GM23338 (cell line): ENCODE measurements around the gene AFF2. TPM values are rescaled to one million over a fixed set of nuclear protein-coding genes. Genes with fewer than 3 reads are reported as not detected.

Source experiments
- ATAC-seq: fragments of 200-7000 bp; cut with Tn5 transposase; 3 replicates; pipeline ENCODE4 v1.9.1; 2020
- DNase-seq: peaks from one replicate; pipeline ENCODE4 v3.0.0-alpha.2; 2015; ENCODE audit warnings: low spot score
- H2AFZ ChIP-seq: fragments of 200-600 bp; sonication (generic); 2 replicates; pipeline ENCODE4 v1.8.0; 2016; ENCODE audit warnings: antibody characterized with exemption, mild to moderate bottlenecking, moderate library complexity
- H3F3A ChIP-seq: fragments of 200-600 bp; sonication (generic); replicated peaks from 2 replicates; pipeline ENCODE4 v1.8.0; 2017; ENCODE audit warnings: antibody characterized with exemption, mixed run types, low read depth
- H3K27ac ChIP-seq: fragments of 200-600 bp; sonication (generic); 2 replicates; pipeline ENCODE4 v1.6.1; 2016; ENCODE audit warnings: low read depth
- H3K27me3 ChIP-seq: fragments of 200-600 bp; sonication (generic); 2 replicates; pipeline ENCODE4 v1.8.0; 2016; ENCODE audit warnings: mild to moderate bottlenecking, mixed run types, moderate library complexity; ENCODE audit not compliant: insufficient read depth
- H3K36me3 ChIP-seq: fragments of 200-600 bp; sonication (generic); 2 replicates; pipeline ENCODE4 v1.8.0; 2016; ENCODE audit warnings: mild to moderate bottlenecking; ENCODE audit not compliant: insufficient read depth
- H3K4me1 ChIP-seq: fragments of 200-600 bp; sonication (generic); 2 replicates; pipeline ENCODE4 v1.8.0; 2016; ENCODE audit warnings: mild to moderate bottlenecking, moderate library complexity; ENCODE audit not compliant: insufficient read depth
- H3K4me2 ChIP-seq: fragments of 200-600 bp; sonication (generic); 2 replicates; pipeline ENCODE4 v1.7.1; 2017; ENCODE audit warnings: mixed run types
- H3K4me3 ChIP-seq: fragments of 200-600 bp; sonication (generic); 2 replicates; pipeline ENCODE4 v1.6.1; 2016; ENCODE audit warnings: mixed run types
- H3K79me2 ChIP-seq: fragments of 200-600 bp; sonication (generic); replicated peaks from 2 replicates; pipeline ENCODE4 v1.8.0; 2017; ENCODE audit warnings: mild to moderate bottlenecking; ENCODE audit not compliant: insufficient read depth
- H3K9me2 ChIP-seq: fragments of 200-600 bp; sonication (generic); 2 replicates; pipeline ENCODE4 v1.8.0; 2017; ENCODE audit not compliant: insufficient read depth
- H4K20me1 ChIP-seq: fragments of 200-600 bp; sonication (generic); replicated peaks from 2 replicates; pipeline ENCODE4 v1.8.0; 2017; ENCODE audit warnings: mild to moderate bottlenecking; ENCODE audit not compliant: insufficient read depth
- H3K27ac Mint-ChIP-seq: 2 replicates; pipeline ENCODE4 v1.8.0; 2020; ENCODE audit warnings: inconsistent platforms, mild to moderate bottlenecking, moderate library complexity, mixed read lengths
- H3K27me3 Mint-ChIP-seq: 3 replicates; pipeline ENCODE4 v1.8.0; 2022; ENCODE audit warnings: low read depth, mild to moderate bottlenecking, moderate library complexity, mixed read lengths, inconsistent platforms; ENCODE audit not compliant: insufficient read depth, poor library complexity
- H3K36me3 Mint-ChIP-seq: 3 replicates; pipeline ENCODE4 v1.8.0; 2021; ENCODE audit warnings: low read depth, mild to moderate bottlenecking, inconsistent platforms, moderate library complexity, mixed read lengths
- H3K4me1 Mint-ChIP-seq: 3 replicates; pipeline ENCODE4 v1.8.0; 2020; ENCODE audit warnings: mild to moderate bottlenecking, inconsistent platforms, mixed read lengths
- H3K4me3 Mint-ChIP-seq: 3 replicates; pipeline ENCODE4 v1.8.0; 2021; ENCODE audit warnings: moderate library complexity, mild to moderate bottlenecking, inconsistent platforms, mixed read lengths
- H3K9me3 Mint-ChIP-seq: 3 replicates; pipeline ENCODE4 v1.8.0; 2020; ENCODE audit warnings: moderate library complexity, mild to moderate bottlenecking, inconsistent platforms, mixed read lengths
- CREB1 ChIP-seq: fragments of 250-450 bp; sonication (Bioruptor Pico); IDR thresholded peaks from 2 replicates; pipeline ENCODE4 v1.5.0; 2020; ENCODE audit warnings: low read depth, mild to moderate bottlenecking, moderate library complexity
- CTCF ChIP-seq, 2 experiments: fragments of 200-600 bp in 1 of 2; sonication (generic) in 1 of 2; conservative IDR thresholded peaks; 2 replicates each; pipeline versions ENCODE4 v1.5.1 to v1.6.1; 2016 to 2017; ENCODE audit warnings: antibody characterized with exemption in 2 of 2, low read depth in 2 of 2, mild to moderate bottlenecking in 2 of 2, moderate library complexity in 1 of 2
- EZH2 ChIP-seq: fragments of 200-600 bp; sonication (generic); IDR thresholded peaks from one replicate; pipeline ENCODE4 v1.8.0; 2017; ENCODE audit warnings: antibody characterized with exemption, mild to moderate bottlenecking, low read depth; ENCODE audit not compliant: unreplicated experiment
- JUNB ChIP-seq: IDR thresholded peaks from one replicate; pipeline ENCODE4 v1.6.1; 2016; ENCODE audit warnings: antibody characterized with exemption; ENCODE audit not compliant: unreplicated experiment
- NANOG ChIP-seq: IDR thresholded peaks from 2 replicates; pipeline ENCODE4 v1.6.1; 2016; ENCODE audit warnings: antibody characterized with exemption, borderline replicate concordance
- POLR2AphosphoS5 ChIP-seq: IDR thresholded peaks from 2 replicates; pipeline ENCODE4 v1.6.1; 2016; ENCODE audit warnings: antibody characterized with exemption, low read depth
- REST ChIP-seq: IDR thresholded peaks from one replicate; pipeline ENCODE4 v1.6.1; 2018; ENCODE audit warnings: antibody characterized with exemption; ENCODE audit not compliant: unreplicated experiment
- ZNF114 ChIP-seq: fragments of 250-450 bp; sonication (Bioruptor Pico); IDR thresholded peaks from 2 replicates; pipeline ENCODE4 v1.5.0; 2020; ENCODE audit warnings: mild to moderate bottlenecking, moderate library complexity
- ZNF331 ChIP-seq: fragments of 250-450 bp; sonication (Bioruptor Pico); IDR thresholded peaks from 2 replicates; pipeline ENCODE4 v1.5.0; 2020; ENCODE audit warnings: low read depth, mild to moderate bottlenecking, moderate library complexity
- ZNF462 ChIP-seq: fragments of 250-450 bp; sonication (Bioruptor Pico); IDR thresholded peaks from 2 replicates; pipeline ENCODE4 v1.5.0; 2020; ENCODE audit warnings: mild to moderate bottlenecking, moderate library complexity
- polyA plus RNA-seq: library from polyadenylated mRNA; unstranded; fragments of >200 nt; fragmentation: Nextera tagmentation; extraction: Ambion mirVana; gene quantifications from 2 replicates; pipeline ENCODE4 v1.2.1, GENCODE V29; 2016
- total RNA-seq: library from RNA; depleted of rRNA; stranded (reverse); fragments of >200 nt; shearing (Covaris generic); gene quantifications from 2 replicates; pipeline ENCODE4 v1.2.3, GENCODE V29; 2014

Gene AFF2
- total and polyA plus RNA-seq, 2 experiments from 2014 or later: 1.6 to 5.8 TPM

GRCh38 chrX:148540671-148541583 is 40.5 kb downstream of the AFF2 start:
- DNase-seq: no peak
- H2AFZ ChIP-seq: no peak overlapping the region
- TF ChIP-seq ZNF331: no peak
- no peak overlapping the region for H3K27ac Mint-ChIP-seq
- no peaks in the 10 kb centered on the region for H3K9me3 Mint-ChIP-seq
- peaks cover 35% of the 10 kb centered on the region for H3K4me1 Mint-ChIP-seq
- H3F3A ChIP-seq: no peaks in the 10 kb centered on the region
- no peaks in the 10 kb centered on the region for H4K20me1 ChIP-seq
- H3K4me2 ChIP-seq: no peak overlapping the region
- no peak overlapping the region for H3K4me3 Mint-ChIP-seq
- no peaks in the 10 kb centered on the region for H3K36me3 Mint-ChIP-seq
- H3K9me2 ChIP-seq: no peaks in the 10 kb centered on the region
- peaks cover 1% of the 10 kb centered on the region for H3K27me3 Mint-ChIP-seq
- no peaks in the 10 kb centered on the region for H3K27me3 ChIP-seq
- H3K27ac ChIP-seq: no peak overlapping the region
- no peak for ATAC-seq
- H3K79me2 ChIP-seq: no peaks in the 10 kb centered on the region
- peaks cover 12% of the 10 kb centered on the region for H3K4me1 ChIP-seq
- no peaks in the 10 kb centered on the region for H3K36me3 ChIP-seq
- no peak overlapping the region for H3K4me3 ChIP-seq

- Mint-ChIP-seq H3K9me3 (no peaks in the 10 kb centered on the region), H3K27ac (no peak overlapping the region), H3K4me1 (peaks cover 35% of the 10 kb centered on the region), H3K4me3 (no peak overlapping the region), H3K27me3 (peaks cover 1% of the 10 kb centered on the region), H3K36me3 (no peaks in the 10 kb centered on the region)
- Histone ChIP-seq H3K36me3 (no peaks in the 10 kb centered on the region), H3K27me3 (no peaks in the 10 kb centered on the region), H3K4me3 (no peak overlapping the region), H3K4me2 (no peak overlapping the region), H3K9me2 (no peaks in the 10 kb centered on the region), H2AFZ (no peak overlapping the region), H4K20me1 (no peaks in the 10 kb centered on the region), H3K79me2 (no peaks in the 10 kb centered on the region), H3K27ac (no peak overlapping the region), H3F3A (no peaks in the 10 kb centered on the region), H3K4me1 (peaks cover 12% of the 10 kb centered on the region)
- ATAC-seq: no peak
- DNase-seq: no peak
- TF ChIP-seq CREB1 (CRISPR knock-in tag) (no peak), CTCF (conservative IDR thresholded peaks at IDR 0.05; ENCODE audit: low read depth in 2 of 2) (no peak), REST (no peak), ZNF462 (CRISPR knock-in tag) (no peak), ZNF331 (no peak), JUNB (no peak), NANOG (no peak), POLR2AphosphoS5 (no peak), ZNF114 (CRISPR knock-in tag) (no peak), EZH2 (no peak)
These were observed 41.1 kb downstream of the AFF2 start for GRCh38 chrX:148541584-148541940.
